Measurements from ENCODE around the gene OPCML. TPM values are rescaled to one million over a fixed set of nuclear protein-coding genes. Genes with fewer than 3 reads are reported as not detected.

Gene OPCML
- total RNA-seq, 1 experiment from 2014 or later = not detected

DNA sequence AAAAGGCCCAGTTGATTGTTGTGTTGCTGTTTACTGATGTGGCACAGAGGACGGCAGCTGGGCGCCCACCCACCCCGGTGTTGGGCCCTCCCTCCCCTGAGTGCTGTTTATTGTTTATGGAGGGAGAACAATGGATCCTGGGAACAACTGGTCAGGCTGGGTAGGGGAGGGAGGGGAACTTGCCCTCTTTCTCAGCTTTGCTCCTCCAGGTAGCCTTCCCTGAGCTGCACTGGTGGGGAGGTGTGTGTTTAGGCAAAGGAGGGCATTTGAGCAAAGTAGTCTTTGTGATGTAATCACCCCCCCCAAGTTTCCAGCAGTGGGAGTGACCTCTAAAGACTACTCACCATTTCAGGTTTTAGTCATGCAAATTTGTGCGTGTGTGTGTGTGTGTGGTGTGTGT, 1126.6 kb downstream of the OPCML start:
- Histone ChIP-seq H3K79me2 (ENCODE audit: low read length) (no peaks in the 10 kb centered on the region), H3K36me3 (ENCODE audit: low read depth, low read length) (no peaks in the 10 kb centered on the region), H4K20me1 (ENCODE audit: low read length) (no peaks in the 10 kb centered on the region), H3K4me1 (ENCODE audit: insufficient read depth, low read length) (no peaks in the 10 kb centered on the region), H3K27me3 (ENCODE audit: low read length) (no peaks in the 10 kb centered on the region), H3K4me2 (ENCODE audit: low read length) (no peak overlapping the region), H3K27ac (ENCODE audit: low read length) (no peak overlapping the region), H2AFZ (ENCODE audit: low read length) (no peak overlapping the region), H3K9me3 (ENCODE audit: low read length) (peaks cover 15% of the 10 kb centered on the region; the same call in 1 of the 2 replicates), H3F3A (ENCODE audit: low read length, unreplicated experiment) (no peaks in the 10 kb centered on the region), H3K9me2 (replicated peaks; ENCODE audit: low read length) (no peaks in the 10 kb centered on the region), H3K4me3 (ENCODE audit: low read length) (no peak overlapping the region), H3K9ac (ENCODE audit: low read length) (no peak overlapping the region)
- ChIA-PET POLR2A (ENCODE audit: unreplicated experiment) (no interaction called here), CTCF (no interaction called here)
- intact Hi-C loops (cut with micrococcal nuclease) = no loop called here
- DNase-seq (no peak), ATAC-seq (no peak)
- TF ChIP-seq CTCF (conservative IDR thresholded peaks at IDR 0.05; ENCODE audit: low read depth, low read length) (no peak), EZH2 (IDR thresholded peaks at IDR 0.05; ENCODE audit: low read length, unreplicated experiment) (no peak), EZH2phosphoT487 (IDR thresholded peaks at IDR 0.05; ENCODE audit: borderline replicate concordance, low read length) (no peak)
- no TSS peak for BruUV-seq (replicated peaks)

- no peaks in the 10 kb centered on the region for H3K36me3 ChIP-seq (ENCODE audit: low read depth, low read length)
- H2AFZ ChIP-seq (ENCODE audit: low read length) = no peak overlapping the region
- ATAC-seq = no peak
- no TSS peak for BruUV-seq (replicated peaks)
- H3K27me3 ChIP-seq (ENCODE audit: low read length) = 0 out of 2 replicates have a peak, but pooled peaks cover 3% of the 10 kb centered on the region
- CTCF ChIA-PET = no interaction called here
- no peak overlapping the region for H3K4me3 ChIP-seq (ENCODE audit: low read length)
- peak; percentile 22 for DNase-seq
- H3K4me2 ChIP-seq (ENCODE audit: low read length) = no peak overlapping the region
- H4K20me1 ChIP-seq (ENCODE audit: low read length) = no peaks in the 10 kb centered on the region
- peaks cover 10% of the 10 kb centered on the region for H3K9me3 ChIP-seq (ENCODE audit: low read length)
- no peaks in the 10 kb centered on the region for H3K4me1 ChIP-seq (ENCODE audit: insufficient read depth, low read length)
- no peaks in the 10 kb centered on the region for H3K79me2 ChIP-seq (ENCODE audit: low read length)
- H3F3A ChIP-seq (ENCODE audit: low read length, unreplicated experiment) = no peaks in the 10 kb centered on the region
- POLR2A ChIA-PET (ENCODE audit: unreplicated experiment) = no interaction called here
- intact Hi-C loops (cut with micrococcal nuclease) = no loop called here
- H3K9me2 ChIP-seq (replicated peaks; ENCODE audit: low read length) = no peaks in the 10 kb centered on the region
- H3K9ac ChIP-seq (ENCODE audit: low read length) = no peak overlapping the region
- no peak overlapping the region for H3K27ac ChIP-seq (ENCODE audit: low read length)
- TF ChIP-seq CTCF (conservative IDR thresholded peaks at IDR 0.05; ENCODE audit: low read depth, low read length) = peak; percentile 25; the same call in 1 of the 2 replicates
- no peak for TF ChIP-seq EZH2phosphoT487 (IDR thresholded peaks at IDR 0.05; ENCODE audit: borderline replicate concordance, low read length)
Observed at GRCh38 chr11:132402071-132402684, 1130.1 kb downstream of the OPCML start.

- H3K27ac ChIP-seq (ENCODE audit: low read length) = no peak overlapping the region
- no peak overlapping the region for H3K9ac ChIP-seq (ENCODE audit: low read length)
- no peaks in the 10 kb centered on the region for H3K79me2 ChIP-seq (ENCODE audit: low read length)
- H3K27me3 ChIP-seq (ENCODE audit: low read length) = 0 out of 2 replicates have a peak, but pooled peaks cover 3% of the 10 kb centered on the region
- H3K9me2 ChIP-seq (replicated peaks; ENCODE audit: low read length) = no peaks in the 10 kb centered on the region
- no peaks in the 10 kb centered on the region for H3K36me3 ChIP-seq (ENCODE audit: low read depth, low read length)
- H3K9me3 ChIP-seq (ENCODE audit: low read length) = peaks cover 14% of the 10 kb centered on the region
- BruUV-seq (replicated peaks) = no TSS peak
- H3F3A ChIP-seq (ENCODE audit: low read length, unreplicated experiment) = no peaks in the 10 kb centered on the region
- CTCF ChIA-PET = no interaction called here
- no peaks in the 10 kb centered on the region for H4K20me1 ChIP-seq (ENCODE audit: low read length)
- ATAC-seq (no peak), DNase-seq (no peak)
- no peak for TF ChIP-seq CTCF (conservative IDR thresholded peaks at IDR 0.05; ENCODE audit: low read depth, low read length)
- H2AFZ ChIP-seq (ENCODE audit: low read length) = no peak overlapping the region
- POLR2A ChIA-PET (ENCODE audit: unreplicated experiment) = no interaction called here
- no peak overlapping the region for H3K4me3 ChIP-seq (ENCODE audit: low read length)
- intact Hi-C loops (cut with micrococcal nuclease) = no loop called here
- no peaks in the 10 kb centered on the region for H3K4me1 ChIP-seq (ENCODE audit: insufficient read depth, low read length)
- no peak overlapping the region for H3K4me2 ChIP-seq (ENCODE audit: low read length)
Observed at GRCh38 chr11:132396318-132396717, 1136.0 kb downstream of the OPCML start.

All from PC-3 (cell line).